Measurements from ENCODE around the gene ANKLE1. TPM values are rescaled to one million over a fixed set of nuclear protein-coding genes. Genes with fewer than 3 reads are reported as not detected.

ANKLE1 gene
- total and polyA plus RNA-seq, 10 of the 15 experiments (the other 5 are each of a cell fraction or from before 2014, with no cell fraction given): 2.2 to 17.9 (median 10.9) TPM

- H3K27me3 ChIP-seq (replicated peaks in 1 of 2; ENCODE audit: control insufficient read depth in 2 of 2, insufficient read depth in 2 of 2, low read length in 1 of 2): no peaks in the 10 kb centered on the region
- no peak overlapping the region for H3K27ac ChIP-seq (ENCODE audit: control insufficient read depth, insufficient read depth)
- CTCF ChIA-PET: interaction anchor here (0.6 to 1.8 kb wide), 2 partner anchors 8 to 70 kb away, joined by 3 to 8 read pairs; partner anchors contain the start of gene MRPL34
- H3K4me3 ChIP-seq: no peak overlapping the region
- H3K4me2 ChIP-seq (ENCODE audit: control insufficient read depth, insufficient read depth): no peak overlapping the region
- DNase-seq (ENCODE audit: low read depth, low spot score) (no peak), ATAC-seq (no peak), FAIRE-seq (no peak)
- H3K79me2 ChIP-seq (ENCODE audit: control insufficient read depth, insufficient read depth, low read length): no peaks in the 10 kb centered on the region; the same call in 1 of the 2 replicates
- H3K9ac ChIP-seq (ENCODE audit: control insufficient read depth, insufficient read depth, low read length): no peak overlapping the region
- intact Hi-C loops (cut with micrococcal nuclease; ENCODE audit: unreplicated experiment): no loop called here
- no peaks in the 10 kb centered on the region for H4K20me1 ChIP-seq (ENCODE audit: control insufficient read depth, insufficient read depth)
- no TSS peak for BruUV-seq (replicated peaks)
- H3K36me3 ChIP-seq (ENCODE audit: control insufficient read depth in 2 of 2, insufficient read depth in 2 of 2, low read length in 1 of 2): no peaks in the 10 kb centered on the region
- POLR2A ChIA-PET: interaction anchor here (0.6 to 0.8 kb wide), 2 partner anchors 12 to 50 kb away, joined by 3 read pairs; partner anchors contain the start of gene DDA1
- in situ Hi-C loops (cut with MboI): no loop called here
- no peak overlapping the region for H2AFZ ChIP-seq (ENCODE audit: control insufficient read depth, low read depth, low read length)
- TF ChIP-seq BRCA1 (IDR thresholded peaks at IDR 0.05; ENCODE audit: low read depth, low read length) (no peak), NFYB (IDR thresholded peaks at IDR 0.05; ENCODE audit: insufficient read depth, low read depth, low read length) (no peak), SUPT20H (IDR thresholded peaks at IDR 0.05; ENCODE audit: borderline replicate concordance, control insufficient read depth, low read depth, low read length) (no peak), POLR2A (IDR thresholded peaks at IDR 0.05; ENCODE audit: low read depth, low read length) (no peak), ZBED1 (IDR thresholded peaks at IDR 0.05; ENCODE audit: borderline replicate concordance) (no peak), SREBF1 (IDR thresholded peaks at IDR 0.05; ENCODE audit: low read length) (no peak), PKNOX1 (IDR thresholded peaks at IDR 0.05) (no peak), YY1 (IDR thresholded peaks at IDR 0.05; ENCODE audit: low read depth, low read length) (no peak), IRF4 (IDR thresholded peaks at IDR 0.05; ENCODE audit: low read depth, low read length) (no peak), TBL1XR1 (IDR thresholded peaks at IDR 0.05; ENCODE audit: low read depth, low read length) (no peak), STAT3 (IDR thresholded peaks at IDR 0.05; ENCODE audit: low read depth, low read length) (no peak), RELB (IDR thresholded peaks at IDR 0.05; ENCODE audit: low read depth) (no peak), WRNIP1 (IDR thresholded peaks at IDR 0.05; ENCODE audit: borderline replicate concordance, low read depth, low read length) (no peak), PAX5 (IDR thresholded peaks at IDR 0.05; ENCODE audit: borderline replicate concordance, low read depth, low read length) (no peak), BACH1 (IDR thresholded peaks at IDR 0.05; ENCODE audit: borderline replicate concordance) (no peak), ZNF24 (IDR thresholded peaks at IDR 0.05) (no peak), MEF2B (IDR thresholded peaks at IDR 0.05; ENCODE audit: partially characterized antibody, poor library complexity, severe bottlenecking) (no peak), ESRRA (IDR thresholded peaks at IDR 0.05; ENCODE audit: low read length) (no peak), MAX (IDR thresholded peaks at IDR 0.05; ENCODE audit: low read depth, low read length) (no peak), NR2C2 (IDR thresholded peaks at IDR 0.05; ENCODE audit: borderline replicate concordance, control insufficient read depth, insufficient read length, low read depth) (no peak)
- H3K4me1 ChIP-seq (ENCODE audit: control insufficient read depth, insufficient read depth, low read length): peaks cover 5% of the 10 kb centered on the region
- 85% methylated on average over 6 of the region's 6 CpGs for WGBS (ENCODE audit: insufficient coverage, insufficient replicate concordance, low lambda C conversion rate, missing lambda C conversion rate)
- H3K9me3 ChIP-seq (replicated peaks; ENCODE audit: control insufficient read depth, insufficient read depth, low read length): no peaks in the 10 kb centered on the region; the same call in 1 of the 3 replicates
- RAD21 ChIA-PET (ENCODE audit: unreplicated experiment): interaction anchor here (0.8 to 1.1 kb wide), 2 partner anchors 8 to 12 kb away, joined by 3 to 4 read pairs; partner anchors contain the start of genes DDA1 and MRPL34
- SMC1A ChIA-PET (ENCODE audit: uncharacterized antibody, unreplicated experiment): interaction anchor here (0.8 kb wide), 1 partner anchor 94 kb away, joined by 3 read pairs; no protein-coding TSS in a partner anchor
These were observed 15.3 kb downstream of the ANKLE1 start for GRCh38 chr19:17296976-17297375.

Data from GM12878 (cell line).